Measurements from ENCODE around the gene CASR.

DNA sequence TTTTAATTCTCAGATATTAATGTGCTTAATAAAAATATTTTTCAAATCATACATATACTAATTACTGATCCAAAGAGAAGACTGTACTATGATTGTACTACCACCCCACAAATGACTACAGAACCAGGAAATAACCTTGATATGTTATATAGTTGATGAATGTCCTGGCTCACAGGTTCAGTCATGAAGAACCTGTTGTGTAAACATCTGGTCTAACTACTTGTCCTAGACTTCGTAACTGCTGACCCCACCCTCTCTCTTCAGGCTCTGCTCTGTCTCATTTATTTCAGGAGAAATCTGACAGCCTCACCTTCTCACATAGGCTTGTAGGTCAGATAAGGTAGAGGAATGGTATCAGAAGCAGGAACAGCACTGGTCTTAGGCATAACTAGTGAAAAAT is 126.9 kb downstream of the CASR start:
- TF ChIP-seq GATA2 (IDR thresholded peaks at IDR 0.05; ENCODE audit: low read depth, low read length), result no peak
- TF ChIP-seq GATA3 (IDR thresholded peaks at IDR 0.05; ENCODE audit: low read depth, low read length), result no peak

Measured in SH-SY5Y (cell line).